NCI-H2171 (cell line): Measurements from ENCODE around the gene FLVCR2.

Experiments
- DNase-seq: peaks from one replicate; lab custom pipeline; 2025; lab: John Stamatoyannopoulos, UW

FLVCR2 gene

DNA sequence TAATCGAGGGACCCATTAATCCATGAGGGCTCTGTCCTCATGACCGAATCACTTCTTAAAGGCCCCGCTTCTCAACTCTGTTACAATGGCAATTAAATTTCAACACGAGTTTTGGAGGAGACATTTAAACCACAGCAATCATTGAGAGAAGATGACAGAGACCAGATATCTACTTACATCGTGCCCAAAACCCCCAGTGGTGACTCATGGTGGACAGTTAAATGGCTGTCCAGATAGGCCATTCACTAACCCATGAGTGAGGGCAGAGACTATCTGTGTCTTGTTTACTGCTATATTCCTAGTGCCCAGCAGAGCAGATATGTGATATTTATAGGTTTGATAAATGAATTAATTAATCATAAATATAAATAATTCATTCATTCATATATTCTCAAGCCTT, 20.0 kb upstream of the FLVCR2 start:
- no peak for DNase-seq

DNA sequence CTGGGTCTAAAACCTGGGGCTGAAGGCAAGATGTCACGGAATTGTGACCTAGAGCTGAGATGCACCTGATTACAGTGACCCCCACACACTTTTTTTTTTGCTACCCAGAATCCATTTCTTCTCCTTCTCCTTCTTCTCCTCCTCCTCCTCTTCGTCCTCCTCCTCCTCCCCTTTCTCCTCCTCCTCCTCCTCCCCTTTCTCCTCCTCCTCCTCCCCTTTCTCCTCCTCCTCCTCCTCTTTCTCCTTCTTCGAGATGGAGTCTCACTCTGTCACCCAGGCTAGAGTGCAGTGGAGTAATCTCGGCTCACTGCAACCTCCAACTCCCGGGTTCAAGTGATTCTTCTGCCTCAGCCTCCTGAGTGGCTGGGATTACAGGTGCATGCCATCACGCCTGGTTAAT, 19.4 kb upstream of the FLVCR2 start:
- no peak for DNase-seq

DNA sequence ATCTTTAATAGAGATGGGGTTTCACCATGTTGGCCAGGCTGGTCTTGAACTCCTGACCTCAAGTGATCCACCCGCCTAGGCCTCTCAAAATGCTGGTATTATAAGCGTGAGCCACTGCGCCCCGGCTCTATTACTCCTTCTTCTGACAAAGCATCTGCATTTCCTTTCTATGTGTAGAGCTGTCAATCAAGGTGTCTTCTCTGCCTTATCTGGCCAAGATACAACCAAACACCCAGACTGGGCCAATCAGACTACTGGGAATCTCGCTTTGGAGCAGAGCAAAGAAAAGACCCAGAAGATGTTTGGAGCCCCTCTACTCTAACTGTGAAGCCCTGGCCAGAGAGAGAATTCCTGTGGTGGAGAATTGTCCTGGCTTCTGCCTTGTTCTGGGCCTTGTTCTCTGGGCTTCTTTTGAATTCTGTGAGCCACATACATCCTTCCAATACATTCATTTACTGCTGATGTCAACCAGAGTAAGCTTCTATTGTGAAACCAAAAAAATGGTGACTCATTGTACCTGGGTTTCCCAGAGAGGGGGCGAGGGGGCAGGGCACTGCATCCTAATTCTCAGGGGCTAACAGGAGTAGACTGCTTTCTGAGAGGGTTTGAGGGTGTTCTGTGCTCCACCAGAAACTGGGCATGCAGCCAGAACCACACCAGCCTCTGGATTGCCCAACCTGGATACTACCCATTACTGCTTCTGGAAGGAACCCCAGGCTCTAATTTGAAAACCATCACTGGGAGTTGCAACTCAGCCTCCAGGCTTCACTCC, 18.8 kb upstream of the FLVCR2 start:
- DNase-seq, result no peak

- DNase-seq, result peak; percentile 68
These were observed 17.4 kb upstream of the FLVCR2 start for GRCh38 chr14:75561013-75561432.

DNA sequence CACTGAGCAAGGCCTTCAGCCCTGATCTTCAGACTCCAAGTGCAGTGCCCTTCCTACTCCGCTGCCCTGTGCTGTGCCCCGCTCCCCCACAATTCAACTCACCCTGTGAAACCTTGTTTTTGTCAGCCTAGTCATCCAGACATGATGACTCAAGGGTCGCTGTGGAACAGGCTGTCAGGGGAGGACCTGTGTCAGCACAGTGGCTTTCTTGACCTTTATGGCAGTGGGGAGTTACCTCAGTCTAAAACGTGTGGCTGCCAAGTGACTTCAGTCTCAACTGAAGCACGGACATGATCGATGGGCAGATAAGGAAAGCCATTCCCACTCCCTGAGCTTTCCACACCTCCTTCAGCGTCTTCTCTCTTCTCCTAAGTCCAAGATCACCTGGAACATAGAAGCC, 16.3 kb upstream of the FLVCR2 start:
- DNase-seq, result no peak

- DNase-seq, result no peak
These were observed 15.9 kb upstream of the FLVCR2 start for GRCh38 chr14:75562489-75562888.

- DNase-seq, result peak; percentile 30
These were observed 14.5 kb upstream of the FLVCR2 start for GRCh38 chr14:75563931-75564330.

DNA sequence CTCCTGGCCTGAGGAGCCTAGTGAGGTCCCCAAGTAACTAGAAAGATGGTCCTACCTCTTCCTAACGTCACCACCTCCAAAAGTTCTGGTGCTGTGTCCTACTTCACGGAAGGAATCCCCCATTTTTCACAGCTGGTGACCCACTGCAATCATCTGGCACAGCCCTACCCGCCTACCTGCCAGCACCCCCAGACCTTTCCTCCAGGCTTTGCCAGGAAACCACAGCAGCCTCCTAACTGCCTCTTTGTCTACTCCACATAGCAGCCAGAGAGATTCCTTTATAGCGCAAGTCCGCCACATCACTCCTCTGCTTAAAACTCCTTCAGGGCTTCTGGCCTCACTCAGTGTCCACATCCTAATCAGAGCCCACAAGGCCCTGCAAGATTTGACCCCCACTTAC, 13.4 kb upstream of the FLVCR2 start:
- DNase-seq, result no peak

- no peak for DNase-seq
These were observed 12.1 kb upstream of the FLVCR2 start for GRCh38 chr14:75566321-75566720.

- DNase-seq, result no peak
These were observed 11.7 kb upstream of the FLVCR2 start for GRCh38 chr14:75566752-75567151.

DNA sequence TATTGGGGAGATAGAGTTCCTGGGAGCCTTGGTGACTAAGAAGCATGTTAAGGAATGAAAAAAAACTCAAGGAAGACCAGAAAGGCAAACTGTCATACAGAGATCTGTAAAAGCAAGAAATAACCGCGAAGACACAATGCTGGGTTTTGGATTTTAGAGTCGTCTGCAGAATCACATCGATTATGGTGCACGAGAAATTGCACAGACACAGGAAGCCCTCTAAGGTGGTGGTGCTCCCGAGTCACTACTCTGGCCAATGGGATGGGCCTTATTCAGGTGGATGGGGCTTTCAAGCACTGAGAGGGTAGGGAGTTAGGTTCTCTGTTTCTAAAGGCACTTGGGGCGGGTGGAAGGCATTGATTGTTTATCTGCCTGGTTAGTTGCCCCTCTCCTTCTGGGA, 10.3 kb upstream of the FLVCR2 start:
- no peak for DNase-seq

- DNase-seq, result no peak
These were observed 9.6 kb upstream of the FLVCR2 start for GRCh38 chr14:75568791-75569190.

GRCh38 chr14:75570797-75571196, 7.6 kb upstream of the FLVCR2 start:
- DNase-seq, result no peak

DNA sequence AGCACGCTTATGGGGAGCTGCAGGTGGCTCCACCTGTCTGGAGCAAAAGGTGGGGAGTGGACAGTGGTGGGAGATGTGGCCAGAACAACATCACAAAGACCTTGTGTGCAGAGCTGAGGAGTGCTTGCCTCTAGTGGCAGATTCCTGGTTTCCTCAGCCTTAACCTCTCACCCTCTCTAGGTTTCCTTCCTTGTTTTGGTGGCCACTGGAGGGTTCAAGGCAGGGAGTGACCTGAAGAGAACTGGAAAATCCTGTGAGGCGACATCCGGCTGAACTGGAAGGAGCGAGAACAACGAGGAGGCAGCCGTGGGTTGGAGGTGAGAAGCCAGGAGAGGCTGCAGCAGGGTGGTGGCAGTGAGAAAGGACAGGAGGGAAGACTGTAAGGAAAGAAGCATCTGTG, 6.3 kb upstream of the FLVCR2 start:
- DNase-seq, result no peak

- DNase-seq, result no peak
These were observed 1.3 kb upstream of the FLVCR2 start for GRCh38 chr14:75577090-75577489.

DNA sequence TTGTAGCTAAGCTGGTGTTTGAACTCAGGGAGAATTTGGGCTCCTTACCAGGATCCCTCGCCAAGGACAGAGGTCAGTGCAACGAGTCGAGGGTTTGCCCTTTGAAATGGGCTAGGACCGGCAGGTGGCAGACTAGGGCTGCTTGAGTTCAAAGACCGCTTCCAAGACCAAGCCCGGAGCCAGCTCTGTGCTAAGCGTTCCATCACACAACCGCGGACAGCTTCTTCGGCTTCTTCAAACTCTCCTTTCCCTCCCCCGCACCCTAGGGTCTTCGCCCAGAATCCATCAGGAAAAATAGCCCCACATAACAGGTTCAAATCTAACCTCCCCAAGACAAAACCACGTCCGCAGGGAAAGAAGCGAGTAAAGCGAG, 705 bp upstream of the FLVCR2 start:
- DNase-seq, result peak; percentile 23

DNA sequence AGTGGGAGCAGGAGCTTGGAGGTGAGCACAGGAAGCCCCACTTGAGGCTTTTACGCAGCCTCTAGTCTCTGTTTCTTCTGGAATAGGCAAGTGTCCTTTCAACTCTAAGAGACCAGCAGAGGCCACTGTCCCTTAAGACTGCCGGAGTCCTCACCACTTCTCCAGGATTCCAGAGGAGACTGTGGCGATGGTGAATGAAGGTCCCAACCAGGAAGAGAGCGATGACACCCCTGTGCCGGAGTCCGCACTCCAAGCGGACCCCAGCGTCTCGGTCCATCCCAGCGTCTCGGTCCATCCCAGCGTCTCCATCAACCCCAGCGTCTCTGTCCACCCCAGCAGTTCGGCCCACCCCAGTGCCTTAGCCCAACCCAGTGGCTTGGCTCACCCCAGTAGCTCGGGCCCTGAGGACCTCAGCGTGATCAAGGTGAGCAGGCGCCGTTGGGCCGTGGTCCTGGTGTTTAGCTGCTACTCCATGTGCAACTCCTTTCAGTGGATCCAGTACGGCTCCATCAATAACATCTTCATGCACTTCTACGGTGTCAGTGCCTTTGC, 442 bp downstream of the FLVCR2 start:
- DNase-seq, result no peak

DNA sequence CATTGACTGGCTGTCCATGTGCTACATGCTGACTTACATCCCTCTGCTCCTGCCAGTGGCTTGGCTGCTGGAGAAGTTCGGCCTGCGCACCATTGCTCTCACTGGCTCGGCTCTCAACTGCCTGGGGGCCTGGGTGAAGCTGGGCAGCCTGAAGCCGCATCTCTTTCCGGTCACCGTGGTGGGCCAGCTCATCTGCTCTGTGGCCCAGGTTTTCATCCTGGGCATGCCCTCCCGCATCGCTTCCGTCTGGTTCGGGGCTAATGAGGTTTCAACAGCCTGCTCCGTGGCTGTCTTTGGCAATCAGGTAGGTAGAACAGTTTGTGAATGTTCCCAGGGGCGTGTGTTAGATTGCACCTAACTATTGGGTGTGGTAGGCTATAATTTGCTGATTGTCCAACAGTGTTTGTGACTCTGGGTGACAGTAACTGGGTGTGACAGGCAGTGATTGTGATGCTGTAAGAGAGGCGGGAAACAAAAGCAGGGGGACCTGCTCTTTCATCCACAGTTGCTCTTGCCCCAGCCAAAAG, 981 bp downstream of the FLVCR2 start:
- no peak for DNase-seq

GRCh38 chr14:75579882-75580281, 1.5 kb downstream of the FLVCR2 start:
- DNase-seq, result no peak

GRCh38 chr14:75587388-75587787, 9.0 kb downstream of the FLVCR2 start:
- DNase-seq, result no peak

- no peak for DNase-seq
These were observed 11.5 kb downstream of the FLVCR2 start for GRCh38 chr14:75589931-75590330.

DNA sequence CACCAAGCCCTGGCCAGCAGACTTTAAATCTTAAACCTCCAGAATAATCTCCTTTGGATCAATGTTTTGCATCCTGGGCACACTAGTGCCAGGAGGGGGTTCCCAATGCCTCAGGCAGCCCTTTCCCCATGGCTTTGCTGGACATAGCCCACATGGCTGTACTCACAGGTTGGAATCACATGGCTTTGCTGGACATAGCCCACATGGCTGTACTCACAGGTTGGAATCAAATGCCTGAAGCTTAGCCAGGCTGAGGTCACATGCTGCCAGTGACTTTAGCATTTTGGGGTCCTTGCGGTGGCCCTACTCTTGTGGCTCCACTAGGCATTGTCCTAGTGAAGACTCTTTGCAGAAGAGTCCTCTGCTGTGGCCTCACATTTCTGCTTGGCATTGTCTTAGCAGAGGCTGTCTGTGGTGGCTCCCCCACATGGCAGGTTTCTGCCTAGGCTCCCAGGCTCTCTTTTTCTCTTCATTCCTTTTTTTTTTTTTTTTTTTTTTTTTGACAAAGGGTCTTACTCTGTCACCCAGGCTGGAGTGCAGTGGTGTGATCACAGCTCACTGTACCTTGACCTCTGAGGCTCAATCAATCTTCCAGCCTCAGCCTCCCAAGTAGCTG, 13.0 kb downstream of the FLVCR2 start:
- no peak for DNase-seq

GRCh38 chr14:75591987-75592575, 13.7 kb downstream of the FLVCR2 start:
- DNase-seq, result no peak
